Activated gamma-delta T cell treated with anti-CD3 and anti-CD28 coated beads, Interleukin-2, amount 50 U/mL, for 16 hours (primary cell): ENCODE results near the gene TTC28.
"Not testable (repeated sequence)": the region's sequence is repeated elsewhere in the genome, so short reads cannot be mapped to it uniquely, and the experiment has no call there.

Experiments used
- DNase-seq: peaks from one replicate; pipeline ENCODE4 v3.0.0-alpha.2; 2020; ENCODE audit warnings: low read depth

The TTC28 gene

DNA sequence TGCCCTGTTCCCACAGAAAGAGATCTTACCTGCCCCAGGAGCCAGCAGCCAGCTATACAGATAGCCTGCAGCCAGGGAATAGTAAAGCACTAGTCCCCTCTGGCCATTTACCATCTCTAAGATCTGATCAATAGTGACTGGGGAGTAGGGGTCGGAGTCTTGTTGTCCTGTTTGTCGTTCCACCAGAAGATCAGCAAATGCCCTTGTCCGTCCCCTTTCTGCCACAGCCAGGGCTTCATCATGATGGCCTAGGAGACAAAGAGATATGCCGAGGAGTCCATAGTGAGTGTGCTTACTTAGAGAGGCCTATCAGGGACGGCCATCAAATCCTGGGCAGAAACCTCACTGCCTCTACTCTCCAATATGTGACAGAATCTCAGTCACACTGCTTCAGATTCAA, 583.5 kb downstream of the TTC28 start:
- no peak for DNase-seq

DNA sequence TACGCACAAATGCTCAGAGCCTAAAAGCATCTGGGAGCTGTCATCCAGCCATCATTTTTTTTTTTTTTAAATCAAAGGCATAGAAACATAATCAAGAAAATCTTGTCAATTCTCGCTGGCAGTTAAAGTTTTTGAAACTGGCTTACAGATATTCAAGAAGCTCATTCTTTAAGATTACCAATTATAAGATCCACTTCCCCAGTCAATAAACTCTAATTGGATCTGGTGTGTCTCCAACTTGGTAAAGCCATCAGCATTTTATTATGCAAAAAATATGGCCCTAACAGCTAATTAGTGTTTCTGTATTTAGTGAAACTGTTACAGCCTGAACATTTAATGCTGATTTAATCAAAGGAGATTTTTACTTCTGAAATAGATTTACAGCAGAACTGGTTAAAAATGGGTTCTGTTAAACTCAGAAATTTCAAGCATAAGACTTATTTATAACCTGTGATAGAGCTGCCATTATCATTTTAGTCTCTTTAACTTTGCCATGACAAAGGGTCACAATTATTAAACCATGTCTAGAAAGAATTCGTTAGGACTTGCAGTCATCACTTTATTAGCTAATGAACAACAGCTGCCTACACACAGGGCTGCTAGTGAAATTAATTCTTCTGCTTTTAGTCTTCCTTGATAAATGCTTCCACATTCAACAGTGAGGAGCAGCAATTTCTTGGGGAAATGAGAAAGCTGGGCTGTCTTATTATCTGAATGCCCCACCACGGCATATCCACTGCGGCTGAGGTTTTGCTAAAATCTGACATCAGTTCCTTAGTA, 584.1 kb downstream of the TTC28 start:
- DNase-seq = no peak

DNA sequence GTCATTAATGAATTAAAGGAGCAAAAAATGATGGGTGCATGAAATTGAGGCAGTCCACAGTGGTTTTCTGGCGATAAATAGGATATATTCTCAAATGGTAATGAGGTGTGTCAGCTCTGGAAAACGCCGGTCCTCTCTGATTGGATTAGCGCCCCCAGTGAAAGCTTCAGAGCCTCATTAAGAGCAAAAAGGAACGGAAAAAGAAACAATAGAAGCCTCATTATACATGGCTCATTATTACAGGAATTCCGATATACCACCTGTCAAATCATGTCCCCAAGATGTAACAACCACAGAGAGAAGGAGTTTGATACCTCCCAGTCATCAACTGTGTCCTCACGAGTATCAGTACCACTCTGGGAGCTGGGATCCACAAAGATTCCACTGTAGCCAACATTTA, 584.9 kb downstream of the TTC28 start:
- no peak for DNase-seq

DNA sequence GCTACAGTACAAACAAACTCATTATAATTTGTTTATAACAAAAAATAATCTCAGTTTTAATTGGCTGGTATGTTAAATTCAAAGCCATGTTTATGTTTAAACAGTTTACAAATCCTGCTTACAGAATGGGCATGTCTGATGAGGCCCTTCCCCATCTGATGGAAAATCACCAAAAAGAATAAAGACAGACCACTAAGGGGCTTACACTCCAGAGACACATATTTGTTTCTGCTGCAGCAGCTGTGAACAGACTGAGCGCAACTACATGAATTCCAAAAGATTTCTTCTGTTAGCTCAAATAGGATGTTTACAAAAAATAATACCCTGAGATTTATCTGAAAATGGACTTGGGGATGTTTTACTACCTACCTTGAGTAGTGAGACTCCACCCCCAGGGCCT, 585.9 kb downstream of the TTC28 start:
- DNase-seq = no peak

DNA sequence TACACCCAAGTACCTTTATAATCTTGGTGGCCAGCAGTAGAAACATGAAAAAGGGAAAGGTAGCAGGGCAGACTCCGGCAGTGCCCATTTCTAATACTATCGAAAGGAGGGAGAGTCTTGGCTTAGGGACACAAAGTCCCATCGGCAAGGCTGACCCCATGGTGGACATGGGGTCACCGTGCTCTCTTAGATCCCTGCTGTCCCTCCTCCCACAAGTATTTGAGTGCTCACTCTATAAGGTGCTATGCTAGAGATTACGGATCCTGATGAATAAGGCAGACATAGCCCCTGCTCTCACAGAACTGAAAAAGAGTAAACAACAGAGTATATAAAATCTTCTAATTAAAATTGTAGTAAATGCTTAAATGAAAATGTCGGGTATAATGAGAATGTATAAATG, 588.2 kb downstream of the TTC28 start:
- DNase-seq = no peak

DNA sequence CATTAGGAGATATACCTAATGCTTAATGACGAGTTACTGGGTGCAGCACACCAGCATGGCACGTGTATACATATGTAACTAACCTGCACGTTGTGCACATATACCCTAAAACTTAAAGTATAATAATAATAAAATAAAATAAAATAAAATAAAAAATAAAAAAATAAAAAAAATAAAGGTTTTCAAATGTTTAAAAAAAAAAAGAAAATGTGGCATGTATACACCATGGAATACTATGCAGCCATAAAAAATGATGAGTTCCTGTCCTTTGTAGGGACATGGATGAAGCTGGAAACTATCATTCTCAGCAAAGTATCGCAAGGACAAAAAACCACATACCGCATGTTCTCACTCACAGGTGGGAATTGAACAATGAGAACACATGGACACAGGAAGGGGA, 590.1 kb downstream of the TTC28 start:
- DNase-seq = not testable (repeated sequence)

DNA sequence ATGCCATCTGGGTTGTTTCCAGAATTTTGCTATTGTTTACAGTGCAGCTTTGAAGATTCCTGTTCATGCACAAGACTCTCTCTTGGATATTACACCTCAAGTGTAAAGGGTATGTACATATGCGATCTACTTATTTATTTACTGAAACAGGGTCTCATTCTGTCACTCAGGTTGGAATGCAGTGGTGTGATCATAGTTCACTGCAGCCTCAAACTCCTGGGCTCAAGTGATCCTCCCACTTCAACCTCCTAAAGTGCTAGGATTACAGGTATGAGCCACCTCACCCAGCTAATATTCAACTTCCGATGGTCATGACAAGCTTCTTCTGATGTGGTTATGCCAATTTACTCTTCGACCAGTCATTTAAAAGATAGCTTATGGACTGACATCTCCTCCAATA, 602.5 kb downstream of the TTC28 start:
- DNase-seq = no peak

- DNase-seq = no peak
Observed at GRCh38 chr22:28075358-28075981, 604.2 kb downstream of the TTC28 start.

- DNase-seq = no peak
Observed at GRCh38 chr22:28074526-28074925, 605.1 kb downstream of the TTC28 start.

DNA sequence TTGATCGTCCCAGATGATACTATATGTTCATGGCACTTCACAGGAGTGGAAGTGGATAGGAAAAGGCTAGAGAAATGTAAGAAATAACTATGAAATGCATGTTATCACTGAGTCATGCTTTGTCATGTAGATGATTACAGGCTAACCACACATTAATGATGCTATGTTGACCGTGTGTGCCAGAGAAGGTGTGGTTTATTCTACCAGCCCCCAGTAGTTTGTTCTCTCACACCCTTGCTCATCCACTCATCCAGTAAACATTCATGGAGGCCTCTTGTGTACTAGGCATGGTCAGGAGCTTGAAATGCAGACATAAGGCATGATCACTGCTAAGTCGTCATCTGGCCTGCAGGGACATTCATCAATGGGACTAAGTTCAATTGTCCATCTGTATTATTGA, 607.6 kb downstream of the TTC28 start:
- DNase-seq = no peak

DNA sequence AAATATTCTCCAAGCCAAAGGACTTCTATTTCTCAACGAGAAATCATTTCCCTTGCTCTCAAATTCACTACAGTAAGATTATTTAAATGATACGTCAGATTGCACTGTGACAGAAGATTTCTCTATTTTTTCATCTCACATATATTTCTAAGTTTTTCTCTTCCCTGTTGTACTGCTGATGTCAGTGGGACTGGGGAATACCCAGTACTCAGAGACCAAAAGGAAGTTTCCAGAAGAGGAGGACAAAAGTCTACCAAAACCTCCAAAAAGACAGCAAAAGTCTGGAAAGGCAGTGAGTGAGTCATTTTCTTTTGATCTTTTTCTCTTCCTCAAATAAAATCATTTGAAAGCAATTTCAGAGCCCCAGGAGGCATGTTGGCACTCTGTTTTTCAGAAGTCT, 610.8 kb downstream of the TTC28 start:
- DNase-seq = no peak

DNA sequence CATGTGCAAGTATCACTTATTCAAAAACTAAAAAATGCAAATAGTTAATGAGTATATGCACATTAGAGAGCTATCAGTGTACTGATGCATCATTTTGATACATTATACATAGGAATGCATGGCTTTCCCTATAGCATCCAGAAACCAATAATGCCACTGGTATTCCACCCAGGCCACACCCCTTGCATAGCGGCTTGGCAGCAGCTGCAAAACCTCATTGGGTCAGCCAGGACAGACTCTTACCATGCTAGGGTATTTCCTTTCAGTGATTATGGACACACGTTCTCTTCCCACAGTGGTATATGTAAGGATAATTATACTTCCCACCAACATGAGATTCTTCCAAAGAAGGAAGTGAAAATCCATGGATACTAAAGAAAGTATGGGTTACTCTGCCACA, 614.7 kb downstream of the TTC28 start:
- no peak for DNase-seq

GRCh38 chr22:28063656-28064055, 616.0 kb downstream of the TTC28 start:
- DNase-seq = no peak

GRCh38 chr22:28060594-28060993, 619.0 kb downstream of the TTC28 start:
- DNase-seq = not testable (repeated sequence)

DNA sequence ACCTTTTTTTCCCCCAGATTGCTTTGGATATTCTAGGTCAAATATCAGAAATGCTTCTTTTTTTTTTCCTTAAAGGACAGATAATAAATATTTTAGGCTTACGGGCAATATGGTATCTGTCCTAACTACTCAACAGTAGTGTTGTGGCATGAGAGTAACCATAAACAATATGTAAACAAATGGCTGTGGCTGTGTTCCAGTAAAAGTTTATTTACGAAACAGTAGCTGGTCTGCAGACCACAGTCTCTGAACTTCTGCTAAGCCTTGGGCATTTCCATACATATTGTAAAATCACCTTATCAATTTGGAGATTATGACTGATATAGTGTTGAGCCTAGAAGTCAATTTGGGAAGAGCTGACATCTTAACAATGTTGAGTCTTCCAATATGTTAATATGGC, 621.6 kb downstream of the TTC28 start:
- DNase-seq = no peak

DNA sequence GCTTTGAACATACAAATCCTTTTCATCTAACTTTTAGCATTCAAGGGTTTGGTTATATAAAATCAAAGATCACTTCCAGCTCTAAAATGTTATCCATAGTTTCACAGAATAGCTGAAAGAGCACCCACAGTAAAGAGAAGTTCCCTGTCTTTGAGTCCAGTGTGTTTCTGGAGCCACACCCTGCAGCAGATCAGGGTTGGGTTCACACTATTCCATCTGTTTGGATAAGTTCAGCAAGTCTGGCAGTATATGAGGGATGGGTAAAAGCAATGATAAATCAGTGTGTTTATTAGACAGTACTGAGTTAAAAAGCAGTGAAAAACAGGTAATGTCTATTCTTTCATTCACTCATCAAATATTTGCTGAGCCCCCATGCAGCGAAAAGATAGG, 624.8 kb downstream of the TTC28 start:
- DNase-seq = no peak

- DNase-seq = no peak
Observed at GRCh38 chr22:28053896-28054818, 625.5 kb downstream of the TTC28 start.

- no peak for DNase-seq
Observed at GRCh38 chr22:28052825-28053269, 626.8 kb downstream of the TTC28 start.

DNA sequence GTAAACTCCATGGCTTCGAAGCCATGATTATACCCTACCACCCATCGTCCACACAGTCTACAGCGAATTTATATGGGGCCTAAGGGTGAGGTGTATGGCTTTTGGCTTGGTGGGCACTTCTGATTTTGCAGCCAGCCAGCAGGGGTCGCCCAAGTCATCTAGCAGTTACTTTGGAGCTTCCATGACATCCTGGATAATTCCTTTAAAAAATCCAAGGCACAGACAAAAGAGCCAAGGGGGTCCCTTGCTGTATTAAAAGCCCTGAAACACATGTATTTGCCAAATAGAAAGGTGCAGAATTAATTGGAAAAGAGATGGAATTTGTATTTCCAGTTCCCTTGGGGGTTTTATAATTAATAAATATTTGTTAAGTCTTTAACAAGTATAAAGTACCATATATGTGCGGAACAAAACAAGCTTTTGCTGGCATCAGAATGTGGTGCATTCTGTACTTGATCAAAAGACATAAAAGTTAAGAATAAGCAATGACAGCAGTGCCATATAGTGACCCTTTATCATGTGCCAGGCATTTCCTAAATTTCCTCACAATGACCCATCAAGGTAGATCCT, 627.8 kb downstream of the TTC28 start:
- no peak for DNase-seq

DNA sequence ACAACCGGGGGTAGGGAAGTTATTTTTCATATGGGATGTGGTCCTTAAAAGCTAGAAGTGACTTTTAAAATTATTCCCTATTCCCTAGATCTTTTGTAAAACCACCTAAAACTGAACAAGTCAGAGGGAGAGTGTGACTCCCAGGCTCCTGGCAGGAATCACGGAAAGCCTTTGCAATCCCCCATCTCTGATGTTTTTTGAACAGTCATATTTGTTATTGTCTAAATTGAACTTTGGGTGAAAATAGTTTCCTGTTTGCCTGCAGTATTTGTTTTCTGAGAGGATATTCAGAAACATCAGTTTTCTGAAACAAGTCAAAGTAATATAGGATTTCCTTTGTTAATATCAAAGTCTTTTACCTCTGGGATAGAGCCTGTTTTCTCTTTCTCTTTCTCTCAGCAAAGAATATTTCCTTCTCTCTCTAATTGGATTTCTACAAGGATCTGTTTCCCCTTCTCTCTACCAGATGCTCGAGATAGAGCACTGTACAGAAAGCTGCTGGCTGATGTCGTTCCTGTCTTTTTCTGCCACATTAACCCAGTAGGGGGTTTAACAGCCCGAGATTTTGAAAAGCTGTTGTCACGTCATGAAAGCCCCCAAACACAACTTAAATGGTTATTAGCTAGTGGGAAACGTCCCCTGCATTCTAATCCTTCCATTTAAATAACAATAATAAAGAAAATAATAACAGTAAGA, 628.4 kb downstream of the TTC28 start:
- DNase-seq = no peak

DNA sequence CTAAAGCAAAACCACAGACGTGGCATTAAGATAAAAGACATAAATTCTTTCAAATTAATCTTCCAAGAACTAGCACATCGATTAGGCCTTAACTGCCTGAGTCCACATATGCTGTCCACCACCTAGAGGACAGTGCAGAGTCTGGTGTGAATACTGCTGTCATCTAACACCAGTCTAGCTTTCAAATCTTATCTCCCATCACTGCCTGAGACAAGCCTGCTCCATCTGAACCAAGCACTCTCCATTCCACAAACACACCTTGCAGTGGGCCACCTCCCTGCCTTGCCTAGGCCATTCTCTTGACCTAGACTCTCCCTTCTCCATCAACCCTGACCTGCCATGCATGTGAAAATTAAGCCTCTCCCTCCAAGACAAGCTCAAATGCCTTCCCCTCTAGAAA, 631.1 kb downstream of the TTC28 start:
- no peak for DNase-seq

DNA sequence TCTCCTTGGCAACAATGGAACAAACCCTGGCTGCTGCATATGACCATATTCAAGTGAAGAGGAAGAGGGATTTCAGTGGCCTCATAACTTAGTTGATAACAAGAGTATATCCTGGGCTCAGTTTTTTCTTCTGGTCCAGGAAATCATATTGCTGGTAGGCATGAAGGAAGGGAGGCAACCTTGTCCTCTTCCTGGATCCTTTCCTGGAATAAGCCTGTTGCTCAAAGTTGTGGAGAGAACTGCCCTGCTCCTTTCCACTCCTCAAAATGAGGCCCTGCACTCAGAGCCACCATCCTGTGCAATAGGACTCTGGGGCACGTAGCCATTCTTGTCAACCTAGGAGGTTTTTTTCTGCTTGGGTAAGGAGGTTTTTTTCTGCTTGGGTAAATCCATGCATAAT, 631.9 kb downstream of the TTC28 start:
- no peak for DNase-seq
